Myocyte (in vitro differentiated cells): ENCODE data around the gene ADCY3. TPM values are rescaled to one million over a fixed set of nuclear protein-coding genes. Genes with fewer than 3 reads are reported as not detected.

Experiments
- DNase-seq: peaks from one replicate; pipeline ENCODE4 v3.0.0-alpha.2; 2012; ENCODE audit warnings: low read depth
- total RNA-seq: library from RNA; depleted of rRNA; stranded (reverse); fragments of >200 nt; gene quantifications from 2 replicates; pipeline ENCODE4 v1.2.3, GENCODE V29; 2014

The ADCY3 gene
- total RNA-seq, 1 donor from 2014 or later: 3.5 TPM

GRCh38 chr2:24875901-24876300, 44.1 kb downstream of the ADCY3 start:
- DNase-seq: no peak

- DNase-seq: peak; percentile 91
Observed at GRCh38 chr2:24875272-24875671, 44.8 kb downstream of the ADCY3 start.

- no peak for DNase-seq
Observed at GRCh38 chr2:24874035-24874434, 46.0 kb downstream of the ADCY3 start.

- no peak for DNase-seq
Observed at GRCh38 chr2:24873619-24874018, 46.4 kb downstream of the ADCY3 start.

- DNase-seq: no peak
Observed at GRCh38 chr2:24872344-24873115, 47.5 kb downstream of the ADCY3 start.

- no peak for DNase-seq
Observed at GRCh38 chr2:24871852-24872333, 48.1 kb downstream of the ADCY3 start.

GRCh38 chr2:24870891-24871705, 48.9 kb downstream of the ADCY3 start:
- no peak for DNase-seq

- DNase-seq: no peak
Observed at GRCh38 chr2:24870440-24870839, 49.6 kb downstream of the ADCY3 start.

- DNase-seq: no peak
Observed at GRCh38 chr2:24866946-24867345, 53.1 kb downstream of the ADCY3 start.

GRCh38 chr2:24863641-24864040, 56.4 kb downstream of the ADCY3 start:
- DNase-seq: no peak

GRCh38 chr2:24861500-24861899, 58.5 kb downstream of the ADCY3 start:
- no peak for DNase-seq

GRCh38 chr2:24860631-24861030, 59.4 kb downstream of the ADCY3 start:
- DNase-seq: no peak

- no peak for DNase-seq
Observed at GRCh38 chr2:24859968-24860600, 60.0 kb downstream of the ADCY3 start.

- no peak for DNase-seq
Observed at GRCh38 chr2:24858996-24859395, 61.0 kb downstream of the ADCY3 start.

GRCh38 chr2:24857746-24858145, 62.3 kb downstream of the ADCY3 start:
- DNase-seq: no peak

GRCh38 chr2:24856791-24857211, 63.2 kb downstream of the ADCY3 start:
- DNase-seq: no peak

- peak; percentile 32 for DNase-seq
Observed at GRCh38 chr2:24855726-24856125, 64.3 kb downstream of the ADCY3 start.

GRCh38 chr2:24855022-24855622, 64.9 kb downstream of the ADCY3 start:
- no peak for DNase-seq

GRCh38 chr2:24853996-24854395, 66.0 kb downstream of the ADCY3 start:
- DNase-seq: peak; percentile 57

GRCh38 chr2:24853046-24853445, 67.0 kb downstream of the ADCY3 start:
- DNase-seq: no peak

- no peak for DNase-seq
Observed at GRCh38 chr2:24852431-24853020, 67.5 kb downstream of the ADCY3 start.
